Right lobe of liver (tissue), 4 donors: ENCODE results near the gene CHAMP1.

Experiments used
- CTCF ChIP-seq, 4 donors: fragments of 200-600 bp in 3 of 4; fragments of 450-650 bp in 1 of 4; IDR thresholded peaks; one replicate each; pipeline versions ENCODE4 v1.5.1 to v1.8.0; 2016 to 2022; ENCODE audit warnings: antibody characterized with exemption in 4 of 4, mild to moderate bottlenecking in 2 of 4
- POLR2A ChIP-seq: fragments of 450-650 bp; IDR thresholded peaks from one replicate; pipeline ENCODE4 v1.6.1; 2017; ENCODE audit warnings: antibody characterized with exemption, mild to moderate bottlenecking
- donor health status: DM: no; HTN: no; CAD: no.
- donor health status: DM: no; HTN: no; CAD: no.
- donor health status: DM: no; HTN: yes; CAD: no.

GRCh38 chr13:114314074-114314912, at the start of gene CHAMP1:
- TF ChIP-seq POLR2A (peak; percentile 98), CTCF (IDR thresholded peaks at IDR 0.05) (no peak)
